ENCODE results near the gene ZBTB40.
A peak's percentile ranks its signal among the peaks of the same experiment; 100 is the strongest.

ZBTB40 gene

DNA sequence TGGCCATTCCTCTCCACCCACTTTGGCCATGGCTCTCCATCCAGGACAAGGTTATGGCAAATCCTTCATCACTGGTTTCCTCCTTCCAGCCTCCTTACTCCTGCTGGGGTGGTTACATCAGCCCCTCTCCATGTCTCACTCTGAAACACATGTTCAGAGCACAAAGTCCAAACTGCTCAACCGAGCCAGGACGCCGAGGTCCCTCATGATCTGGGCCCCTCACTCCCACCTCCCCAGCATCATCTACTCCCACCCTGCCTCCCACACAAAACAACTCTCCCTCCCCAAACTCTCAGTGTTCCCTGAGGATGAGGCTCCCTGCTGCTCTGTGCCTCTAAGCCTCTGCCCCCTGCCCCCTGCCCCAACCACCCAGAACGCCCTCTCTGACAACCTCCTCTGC is 33.3 kb upstream of the ZBTB40 start:
- H3K4me3 ChIP-seq (ENCODE audit: low read depth, low read length), result no peak overlapping the region
- POLR2A ChIA-PET, result no interaction called here
- TF ChIP-seq MZF1 (tag by site-specific recombination; IDR thresholded peaks at IDR 0.05; ENCODE audit: borderline replicate concordance) (no peak), ZBTB49 (tag by site-specific recombination; IDR thresholded peaks at IDR 0.05; ENCODE audit: low read depth) (no peak), ZFHX2 (tag by site-specific recombination; conservative IDR thresholded peaks at IDR 0.05) (peak; percentile 87), ZNF600 (tag by site-specific recombination; IDR thresholded peaks at IDR 0.05) (0 out of 2 replicates have a peak, but pooled peaks have one; percentile 44), ZNF830 (tag by site-specific recombination; IDR thresholded peaks at IDR 0.05; ENCODE audit: low read depth) (no peak), MEIS1 (CRISPR knock-in tag; IDR thresholded peaks at IDR 0.05; ENCODE audit: borderline replicate concordance) (no peak), BCL11A (tag by site-specific recombination; IDR thresholded peaks at IDR 0.05; ENCODE audit: low read depth) (no peak), TRIM28 (IDR thresholded peaks at IDR 0.05; ENCODE audit: borderline replicate concordance, low read length) (no peak), ZNF692 (tag by site-specific recombination; IDR thresholded peaks at IDR 0.05) (no peak), ZNF335 (tag by site-specific recombination; conservative IDR thresholded peaks at IDR 0.05) (no peak), ZNF354C (tag by site-specific recombination; IDR thresholded peaks at IDR 0.05; ENCODE audit: borderline replicate concordance, low read depth) (no peak), EGR2 (tag by site-specific recombination; IDR thresholded peaks at IDR 0.05; ENCODE audit: low read depth) (peak; percentile 77), ZNF488 (tag by site-specific recombination; IDR thresholded peaks at IDR 0.05) (no peak), ZNF138 (tag by site-specific recombination; IDR thresholded peaks at IDR 0.05; ENCODE audit: borderline replicate concordance) (no peak)
- TF ChIP-seq, protein P1, sequence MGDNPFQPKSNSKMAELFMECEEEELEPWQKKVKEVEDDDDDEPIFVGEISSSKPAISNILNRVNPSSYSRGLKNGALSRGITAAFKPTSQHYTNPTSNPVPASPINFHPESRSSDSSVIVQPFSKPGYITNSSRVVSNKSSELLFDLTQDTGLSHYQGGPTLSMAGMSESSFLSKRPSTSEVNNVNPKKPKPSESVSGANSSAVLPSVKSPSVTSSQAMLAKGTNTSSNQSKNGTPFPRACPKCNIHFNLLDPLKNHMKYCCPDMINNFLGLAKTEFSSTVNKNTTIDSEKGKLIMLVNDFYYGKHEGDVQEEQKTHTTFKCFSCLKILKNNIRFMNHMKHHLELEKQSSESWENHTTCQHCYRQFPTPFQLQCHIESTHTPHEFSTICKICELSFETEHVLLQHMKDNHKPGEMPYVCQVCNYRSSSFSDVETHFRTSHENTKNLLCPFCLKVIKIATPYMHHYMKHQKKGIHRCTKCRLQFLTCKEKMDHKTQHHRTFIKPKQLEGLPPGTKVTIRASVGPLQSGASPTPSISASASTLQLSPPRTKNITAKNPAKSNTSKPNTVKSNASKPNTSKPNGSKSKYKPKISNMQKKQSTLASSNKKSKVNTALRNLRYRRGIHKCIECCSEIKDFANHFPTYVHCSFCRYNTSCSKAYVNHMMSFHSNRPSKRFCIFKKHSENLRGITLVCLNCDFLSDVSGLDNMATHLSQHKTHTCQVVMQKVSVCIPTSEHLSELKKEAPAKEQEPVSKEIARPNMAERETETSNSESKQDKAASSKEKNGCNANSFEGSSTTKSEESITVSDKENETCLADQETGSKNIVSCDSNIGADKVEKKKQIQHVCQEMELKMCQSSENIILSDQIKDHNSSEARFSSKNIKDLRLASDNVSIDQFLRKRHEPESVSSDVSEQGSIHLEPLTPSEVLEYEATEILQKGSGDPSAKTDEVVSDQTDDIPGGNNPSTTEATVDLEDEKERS (tag by site-specific recombination; IDR thresholded peaks at IDR 0.05), result no peak
- TF ChIP-seq, protein P2, sequence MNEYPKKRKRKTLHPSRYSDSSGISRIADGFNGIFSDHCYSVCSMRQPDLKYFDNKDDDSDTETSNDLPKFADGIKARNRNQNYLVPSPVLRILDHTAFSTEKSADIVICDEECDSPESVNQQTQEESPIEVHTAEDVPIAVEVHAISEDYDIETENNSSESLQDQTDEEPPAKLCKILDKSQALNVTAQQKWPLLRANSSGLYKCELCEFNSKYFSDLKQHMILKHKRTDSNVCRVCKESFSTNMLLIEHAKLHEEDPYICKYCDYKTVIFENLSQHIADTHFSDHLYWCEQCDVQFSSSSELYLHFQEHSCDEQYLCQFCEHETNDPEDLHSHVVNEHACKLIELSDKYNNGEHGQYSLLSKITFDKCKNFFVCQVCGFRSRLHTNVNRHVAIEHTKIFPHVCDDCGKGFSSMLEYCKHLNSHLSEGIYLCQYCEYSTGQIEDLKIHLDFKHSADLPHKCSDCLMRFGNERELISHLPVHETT (tag by site-specific recombination; IDR thresholded peaks at IDR 0.05), result no peak
- TF ChIP-seq, protein P3, sequence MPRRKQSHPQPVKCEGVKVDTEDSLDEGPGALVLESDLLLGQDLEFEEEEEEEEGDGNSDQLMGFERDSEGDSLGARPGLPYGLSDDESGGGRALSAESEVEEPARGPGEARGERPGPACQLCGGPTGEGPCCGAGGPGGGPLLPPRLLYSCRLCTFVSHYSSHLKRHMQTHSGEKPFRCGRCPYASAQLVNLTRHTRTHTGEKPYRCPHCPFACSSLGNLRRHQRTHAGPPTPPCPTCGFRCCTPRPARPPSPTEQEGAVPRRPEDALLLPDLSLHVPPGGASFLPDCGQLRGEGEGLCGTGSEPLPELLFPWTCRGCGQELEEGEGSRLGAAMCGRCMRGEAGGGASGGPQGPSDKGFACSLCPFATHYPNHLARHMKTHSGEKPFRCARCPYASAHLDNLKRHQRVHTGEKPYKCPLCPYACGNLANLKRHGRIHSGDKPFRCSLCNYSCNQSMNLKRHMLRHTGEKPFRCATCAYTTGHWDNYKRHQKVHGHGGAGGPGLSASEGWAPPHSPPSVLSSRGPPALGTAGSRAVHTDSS (tag by site-specific recombination; IDR thresholded peaks at IDR 0.05), result no peak
- H3K9me3 ChIP-seq (ENCODE audit: control insufficient read depth, insufficient read depth, low read depth, low read length), result no peaks in the 10 kb centered on the region
- CTCF ChIA-PET, result interaction anchor here (0.6 to 4.9 kb wide), 4 partner anchors 27 to 288 kb away, joined by 3 to 61 read pairs (median 12); partner anchors contain the start of gene C1QC
- peaks cover 5% of the 10 kb centered on the region; the same call in 1 of the 2 replicates for H3K4me1 ChIP-seq (ENCODE audit: control insufficient read depth, insufficient read depth, low read length)
- no peak overlapping the region for H3K27ac ChIP-seq (ENCODE audit: extremely low read depth, low read depth, low read length)
- no peaks in the 10 kb centered on the region for H3K36me3 ChIP-seq (ENCODE audit: control insufficient read depth in 2 of 2, insufficient read depth in 1 of 2, low read length in 2 of 2)
